Activated CD8-positive, alpha-beta memory T cell treated with anti-CD3 and anti-CD28 coated beads for 4 hours (primary cell): ENCODE measurements around the gene RAB40AL.

Experiments used
- DNase-seq, 2 donors: peaks; one replicate each; pipeline ENCODE4 v3.0.0-alpha.2; 2020; ENCODE audit warnings: low read depth in 2 of 2

The RAB40AL gene

GRCh38 chrX:102979536-102979935 is 42.5 kb downstream of the RAB40AL start:
- DNase-seq: no peak

- DNase-seq: no peak
Observed at GRCh38 chrX:102983205-102983604, 46.1 kb downstream of the RAB40AL start.

- DNase-seq: no peak
Observed at GRCh38 chrX:102985192-102985591, 48.1 kb downstream of the RAB40AL start.
